ENCODE data around the gene DAD1.

Gene DAD1

DNA sequence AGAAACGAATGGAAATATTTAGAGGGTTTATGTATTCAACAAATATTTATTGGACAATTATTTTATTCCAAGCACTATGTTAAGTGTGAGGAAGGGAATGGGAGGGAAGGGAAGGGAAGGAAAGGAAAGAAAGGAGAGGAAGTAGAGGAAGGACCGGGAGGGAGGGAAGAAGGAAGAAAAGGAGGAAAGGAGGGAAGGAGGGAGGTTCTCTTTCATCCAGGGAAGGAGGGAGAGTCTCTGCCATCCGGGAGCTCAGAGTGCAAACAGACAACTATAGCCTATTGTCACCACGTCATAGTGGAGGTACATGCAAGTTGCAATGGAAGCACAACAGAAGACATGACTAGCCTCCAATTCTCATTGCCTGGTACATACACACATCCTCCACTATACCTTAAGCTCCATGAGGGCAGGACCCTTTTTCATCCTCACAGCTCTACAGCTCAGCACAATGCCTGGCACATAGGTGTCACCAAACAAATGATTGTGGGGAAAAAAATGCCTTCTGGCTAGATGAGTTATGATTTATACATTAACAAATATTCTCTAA lies 48.1 kb downstream of the DAD1 start:
- no peak for TF ChIP-seq CTCF (conservative IDR thresholded peaks at IDR 0.05; ENCODE audit: control insufficient read depth, insufficient read depth, low read depth, low read length)
- DNase-seq (ENCODE audit: low read depth), result no peak
- no peak overlapping the region for H3K4me3 ChIP-seq (ENCODE audit: control insufficient read depth, low read depth, low read length)

DNA sequence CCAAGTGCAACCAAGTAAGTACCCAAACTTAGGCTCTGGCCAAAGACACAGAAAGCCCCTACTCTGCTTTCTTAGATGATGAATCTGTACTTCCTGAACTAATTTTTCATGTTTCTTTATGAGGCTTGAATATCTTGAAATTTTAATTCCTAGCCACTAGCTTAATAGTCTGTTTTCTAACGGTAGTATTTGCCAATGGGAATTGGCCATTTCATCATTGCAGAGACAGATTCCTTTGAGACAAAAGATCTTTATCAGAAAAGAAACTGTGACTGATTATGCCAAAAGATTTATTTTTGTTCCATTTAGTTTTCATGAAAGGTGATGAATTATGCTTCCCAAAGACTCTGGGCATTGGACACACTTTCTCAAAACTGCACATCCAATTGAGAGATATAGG lies 48.7 kb downstream of the DAD1 start:
- TF ChIP-seq CTCF (conservative IDR thresholded peaks at IDR 0.05; ENCODE audit: control insufficient read depth, insufficient read depth, low read depth, low read length), result no peak
- no peak overlapping the region for H3K4me3 ChIP-seq (ENCODE audit: control insufficient read depth, low read depth, low read length)
- DNase-seq (ENCODE audit: low read depth), result no peak

GRCh38 chr14:22539831-22540230 lies 49.2 kb downstream of the DAD1 start:
- no peak overlapping the region for H3K4me3 ChIP-seq (ENCODE audit: control insufficient read depth, low read depth, low read length)
- TF ChIP-seq CTCF (conservative IDR thresholded peaks at IDR 0.05; ENCODE audit: control insufficient read depth, insufficient read depth, low read depth, low read length), result no peak
- no peak for DNase-seq (ENCODE audit: low read depth)

GRCh38 chr14:22538671-22539228 lies 50.3 kb downstream of the DAD1 start:
- DNase-seq (ENCODE audit: low read depth), result no peak
- TF ChIP-seq CTCF (conservative IDR thresholded peaks at IDR 0.05; ENCODE audit: control insufficient read depth, insufficient read depth, low read depth, low read length), result no peak
- H3K4me3 ChIP-seq (ENCODE audit: control insufficient read depth, low read depth, low read length), result no peak overlapping the region

DNA sequence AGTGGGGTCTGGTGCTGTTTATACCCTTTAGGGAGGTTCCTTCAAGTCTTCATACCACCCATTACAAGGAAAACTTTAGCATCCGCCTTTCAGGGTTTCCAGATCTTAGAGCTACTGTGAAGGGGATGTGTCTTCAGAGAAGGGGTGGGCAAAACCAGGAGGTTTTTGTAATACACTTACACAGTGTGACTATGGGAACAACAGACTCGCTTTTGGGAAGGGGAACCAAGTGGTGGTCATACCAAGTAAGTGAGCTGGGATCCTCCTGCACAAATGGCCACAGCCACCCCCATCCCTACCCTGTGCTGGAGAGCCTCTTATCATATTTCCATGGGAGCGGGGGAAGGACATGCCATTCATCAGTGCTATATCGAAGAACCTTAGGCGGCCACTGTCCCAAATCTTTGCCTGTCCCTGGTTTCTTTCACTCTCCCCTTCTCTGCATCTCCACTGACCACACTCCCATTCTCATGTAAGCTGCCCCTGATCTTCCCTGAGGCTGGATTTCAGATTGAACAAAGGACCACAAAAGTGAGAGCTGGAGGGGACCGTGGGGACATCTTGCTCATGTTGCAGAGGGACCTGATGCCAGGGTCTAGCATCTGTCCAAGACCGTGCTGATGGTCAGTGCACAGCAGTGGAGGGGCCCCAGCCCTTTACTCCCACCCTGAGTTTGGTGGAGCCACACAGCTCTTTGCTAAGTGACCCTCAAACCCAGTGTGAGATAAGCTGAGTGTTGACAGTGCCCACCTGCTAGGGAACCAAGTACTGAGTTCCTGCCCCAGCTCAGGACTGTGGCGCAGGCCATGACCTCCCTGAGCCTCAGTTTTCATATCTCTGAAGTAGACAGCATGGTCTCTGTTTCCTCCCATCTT lies 51.4 kb downstream of the DAD1 start:
- no peak for TF ChIP-seq CTCF (conservative IDR thresholded peaks at IDR 0.05; ENCODE audit: control insufficient read depth, insufficient read depth, low read depth, low read length)
- no peak overlapping the region for H3K4me3 ChIP-seq (ENCODE audit: control insufficient read depth, low read depth, low read length)
- no peak for DNase-seq (ENCODE audit: low read depth)

DNA sequence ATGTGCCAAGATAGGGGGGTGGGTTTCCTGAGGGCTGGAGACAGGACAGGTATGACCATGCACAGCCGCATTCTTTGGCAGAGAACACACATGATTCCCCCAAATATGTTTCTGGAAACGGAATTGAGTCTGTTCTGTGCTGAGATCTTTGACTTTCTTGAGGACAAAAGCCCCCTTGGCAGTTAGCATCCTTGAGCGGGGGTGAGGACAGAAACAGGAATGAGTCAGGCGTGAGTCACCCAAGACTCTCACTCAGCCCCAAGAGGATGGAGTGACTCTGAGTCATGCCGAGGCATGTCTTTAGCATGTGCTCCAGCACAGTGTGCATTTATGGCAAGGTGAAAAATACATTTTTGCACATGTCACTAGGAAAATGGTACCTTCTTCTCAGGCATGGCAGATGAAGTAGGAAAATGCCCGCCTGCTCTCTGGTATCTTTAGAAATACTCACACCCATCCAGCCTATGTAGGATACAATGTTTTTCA lies 52.1 kb downstream of the DAD1 start:
- DNase-seq (ENCODE audit: low read depth), result peak; percentile 98
- TF ChIP-seq CTCF (conservative IDR thresholded peaks at IDR 0.05; ENCODE audit: control insufficient read depth, insufficient read depth, low read depth, low read length), result no peak
- H3K4me3 ChIP-seq (ENCODE audit: control insufficient read depth, low read depth, low read length), result no peak overlapping the region
